ENCODE measurements around the gene CROCC2. TPM values are rescaled to one million over a fixed set of nuclear protein-coding genes. Genes with fewer than 3 reads are reported as not detected.

Gene CROCC2
- total RNA-seq, 6 experiments from 2014 or later: not detected

DNA sequence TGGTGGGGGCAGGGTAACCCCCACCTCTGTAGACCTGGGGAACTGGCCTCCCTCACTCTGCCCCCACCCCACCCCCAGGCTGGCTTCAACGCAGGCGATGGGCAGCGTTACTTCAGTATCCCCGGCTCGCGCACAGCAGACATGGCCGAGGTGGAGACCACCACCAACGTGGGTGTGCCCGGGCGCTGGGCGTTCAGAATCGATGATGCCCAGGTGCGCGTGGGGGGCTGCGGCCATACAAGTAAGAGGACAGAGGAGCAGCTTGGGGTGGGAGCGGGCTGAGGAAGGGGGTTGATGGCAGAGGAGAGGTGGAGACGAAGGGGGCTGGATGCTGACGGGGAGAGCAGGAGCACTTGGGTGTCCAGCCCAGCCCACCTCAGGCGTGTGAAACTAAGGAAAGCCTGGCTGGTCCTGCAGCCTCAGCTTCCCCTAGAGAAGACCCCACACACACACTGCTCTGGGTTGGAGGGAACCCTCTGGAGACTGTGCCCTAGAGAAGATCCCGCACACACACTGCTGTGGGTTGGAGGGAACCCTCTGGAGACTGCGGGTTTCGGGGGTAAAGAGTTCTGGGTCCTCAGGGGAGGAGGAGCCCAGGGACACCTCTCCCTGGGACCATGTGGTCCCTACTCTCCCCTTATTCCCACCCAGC lies 128.5 kb downstream of the CROCC2 start:
- Mint-ChIP-seq H3K27ac (no peak overlapping the region), H3K4me1 (ENCODE audit: low read depth) (no peaks in the 10 kb centered on the region), H3K27me3 (ENCODE audit: insufficient read depth) (peaks cover 4% of the 10 kb centered on the region), H3K36me3 (ENCODE audit: low read depth) (no peaks in the 10 kb centered on the region), H3K4me3 (no peak overlapping the region), H3K9me3 (no peaks in the 10 kb centered on the region)
- no peak for DNase-seq
- TF ChIP-seq, protein P1, sequence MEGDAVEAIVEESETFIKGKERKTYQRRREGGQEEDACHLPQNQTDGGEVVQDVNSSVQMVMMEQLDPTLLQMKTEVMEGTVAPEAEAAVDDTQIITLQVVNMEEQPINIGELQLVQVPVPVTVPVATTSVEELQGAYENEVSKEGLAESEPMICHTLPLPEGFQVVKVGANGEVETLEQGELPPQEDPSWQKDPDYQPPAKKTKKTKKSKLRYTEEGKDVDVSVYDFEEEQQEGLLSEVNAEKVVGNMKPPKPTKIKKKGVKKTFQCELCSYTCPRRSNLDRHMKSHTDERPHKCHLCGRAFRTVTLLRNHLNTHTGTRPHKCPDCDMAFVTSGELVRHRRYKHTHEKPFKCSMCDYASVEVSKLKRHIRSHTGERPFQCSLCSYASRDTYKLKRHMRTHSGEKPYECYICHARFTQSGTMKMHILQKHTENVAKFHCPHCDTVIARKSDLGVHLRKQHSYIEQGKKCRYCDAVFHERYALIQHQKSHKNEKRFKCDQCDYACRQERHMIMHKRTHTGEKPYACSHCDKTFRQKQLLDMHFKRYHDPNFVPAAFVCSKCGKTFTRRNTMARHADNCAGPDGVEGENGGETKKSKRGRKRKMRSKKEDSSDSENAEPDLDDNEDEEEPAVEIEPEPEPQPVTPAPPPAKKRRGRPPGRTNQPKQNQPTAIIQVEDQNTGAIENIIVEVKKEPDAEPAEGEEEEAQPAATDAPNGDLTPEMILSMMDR (IDR thresholded peaks at IDR 0.05): no peak

DNA sequence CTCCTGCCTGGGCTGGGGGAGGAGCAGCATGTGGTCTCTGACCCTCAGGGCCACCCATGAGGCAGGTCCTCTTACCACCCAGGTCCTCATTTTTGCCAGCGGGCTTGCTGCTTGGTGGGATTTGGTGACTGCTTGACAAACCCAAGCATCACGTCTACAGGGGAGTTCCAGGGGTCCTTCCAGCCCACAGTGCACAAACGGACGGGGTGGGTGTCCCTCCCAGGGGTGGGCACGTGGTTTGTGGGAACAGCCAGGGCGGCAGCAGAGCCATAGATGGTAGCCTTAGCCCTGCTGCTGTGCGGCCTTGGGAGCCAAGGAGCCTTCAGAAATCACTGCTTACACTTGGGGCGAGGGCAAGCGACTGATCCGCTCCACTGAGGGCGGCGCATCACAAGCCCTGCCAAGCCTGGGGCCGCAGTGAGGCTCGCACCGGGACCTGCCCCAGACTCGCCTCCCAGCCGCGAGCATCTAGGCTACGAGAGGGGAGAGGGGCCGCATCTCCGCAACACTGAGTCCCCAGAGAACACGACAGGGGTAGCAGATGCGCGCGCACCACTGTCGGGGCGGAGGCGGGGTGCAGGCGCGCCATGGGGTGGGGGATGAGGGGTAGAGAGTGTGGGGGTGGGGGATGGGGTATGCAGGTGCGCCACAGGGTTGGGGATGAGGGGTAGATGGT lies 129.1 kb downstream of the CROCC2 start:
- H3K36me3 Mint-ChIP-seq (ENCODE audit: low read depth): no peaks in the 10 kb centered on the region
- no peak overlapping the region for H3K4me3 Mint-ChIP-seq
- no peak for DNase-seq
- no peak overlapping the region for H3K27ac Mint-ChIP-seq
- TF ChIP-seq, protein P1 (IDR thresholded peaks at IDR 0.05): no peak
- peaks cover 4% of the 10 kb centered on the region for H3K27me3 Mint-ChIP-seq (ENCODE audit: insufficient read depth)
- H3K9me3 Mint-ChIP-seq: no peaks in the 10 kb centered on the region
- H3K4me1 Mint-ChIP-seq (ENCODE audit: low read depth): no peaks in the 10 kb centered on the region

DNA sequence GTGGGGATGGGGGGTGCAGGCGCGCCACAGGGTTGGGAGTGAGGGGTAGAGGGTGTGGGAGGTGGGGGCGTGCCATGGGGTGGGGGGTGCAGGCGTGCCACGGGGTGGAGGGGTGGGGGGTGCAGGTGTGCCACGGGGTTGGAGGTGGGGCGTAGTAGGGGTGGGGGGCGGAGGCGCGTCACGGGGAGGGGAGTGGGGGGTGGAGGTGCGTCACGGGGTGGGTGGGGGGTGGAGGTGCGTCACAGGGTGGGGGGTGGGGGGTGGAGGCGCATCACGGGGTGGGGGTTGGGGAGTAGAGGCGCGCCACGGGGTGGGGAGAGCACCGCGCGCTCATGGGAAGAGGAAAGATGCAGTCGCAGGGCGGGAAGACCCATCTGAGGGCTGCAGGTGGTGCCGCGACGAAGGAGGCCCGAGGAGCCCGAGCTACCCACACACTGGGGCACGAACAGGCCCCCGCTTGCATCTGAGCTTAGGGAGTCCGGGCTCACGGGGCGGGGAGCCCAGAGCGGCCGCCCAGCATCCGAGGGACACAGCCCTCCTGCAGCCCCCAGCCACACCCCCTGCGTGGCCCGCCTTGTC lies 129.8 kb downstream of the CROCC2 start:
- no peak overlapping the region for H3K27ac Mint-ChIP-seq
- no peaks in the 10 kb centered on the region for H3K9me3 Mint-ChIP-seq
- H3K4me1 Mint-ChIP-seq (ENCODE audit: low read depth): no peaks in the 10 kb centered on the region
- peaks cover 4% of the 10 kb centered on the region for H3K27me3 Mint-ChIP-seq (ENCODE audit: insufficient read depth)
- DNase-seq: no peak
- no peaks in the 10 kb centered on the region for H3K36me3 Mint-ChIP-seq (ENCODE audit: low read depth)
- no peak overlapping the region for H3K4me3 Mint-ChIP-seq
- TF ChIP-seq, protein P1 (IDR thresholded peaks at IDR 0.05): no peak

DNA sequence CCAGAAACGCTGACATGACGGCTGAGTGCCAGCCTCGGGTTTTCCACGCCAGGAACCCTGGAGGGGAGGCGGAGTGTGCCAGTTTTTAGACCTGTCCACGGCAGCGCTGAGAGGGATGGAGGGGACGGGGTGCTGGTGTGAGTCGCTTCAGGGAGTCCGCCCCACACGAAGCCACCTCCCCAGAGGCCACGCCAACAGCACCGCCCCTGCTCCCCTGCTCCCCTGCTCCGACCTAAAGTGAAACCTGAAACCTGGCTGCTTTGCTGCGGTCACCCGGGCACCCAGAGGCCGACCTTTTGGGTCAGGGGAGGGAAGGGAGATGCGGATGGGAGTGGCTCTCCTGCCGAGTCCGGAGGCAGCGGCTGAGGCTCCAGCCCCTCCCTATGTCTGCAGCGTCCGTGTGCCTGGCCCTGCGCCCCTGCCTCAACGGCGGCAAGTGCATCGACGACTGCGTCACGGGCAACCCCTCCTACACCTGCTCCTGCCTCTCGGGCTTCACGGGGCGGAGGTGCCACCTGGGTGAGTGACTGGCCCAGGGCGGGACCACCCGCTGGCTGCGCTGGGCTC lies 130.3 kb downstream of the CROCC2 start:
- H3K27me3 Mint-ChIP-seq (ENCODE audit: insufficient read depth): peaks cover 7% of the 10 kb centered on the region
- no peaks in the 10 kb centered on the region for H3K4me1 Mint-ChIP-seq (ENCODE audit: low read depth)
- no peak overlapping the region for H3K27ac Mint-ChIP-seq

DNA sequence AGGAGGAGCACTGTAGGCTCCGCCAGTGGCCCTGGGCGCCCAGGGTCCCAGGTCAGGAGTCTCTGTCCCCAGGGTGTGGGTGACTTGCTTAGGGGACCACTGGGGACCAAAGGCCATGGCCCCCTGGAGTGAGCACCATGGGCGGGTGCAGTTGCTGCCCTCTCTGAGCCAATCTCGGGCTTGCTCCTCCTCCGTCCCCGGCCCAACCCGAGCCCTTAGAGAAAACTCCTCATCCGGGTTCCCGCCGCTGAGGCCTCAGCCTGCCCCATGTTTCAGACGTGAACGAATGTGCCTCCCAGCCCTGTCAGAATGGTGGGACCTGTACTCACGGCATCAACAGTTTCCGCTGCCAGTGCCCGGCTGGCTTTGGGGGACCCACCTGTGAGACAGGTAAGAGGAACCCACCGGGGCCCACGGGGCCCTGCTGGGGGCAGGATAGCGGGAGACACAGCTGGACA lies 130.9 kb downstream of the CROCC2 start:
- H3K4me1 Mint-ChIP-seq (ENCODE audit: low read depth): no peaks in the 10 kb centered on the region

More for the DNA sequence above, 130.3 kb downstream of the CROCC2 start:
- TF ChIP-seq, protein P1 (IDR thresholded peaks at IDR 0.05): no peak
- no peak overlapping the region for H3K4me3 Mint-ChIP-seq
- H3K36me3 Mint-ChIP-seq (ENCODE audit: low read depth): no peaks in the 10 kb centered on the region
- no peak for DNase-seq
- no peaks in the 10 kb centered on the region for H3K9me3 Mint-ChIP-seq

More for the DNA sequence above, 130.9 kb downstream of the CROCC2 start:
- TF ChIP-seq, protein P1 (IDR thresholded peaks at IDR 0.05): no peak
- no peak for DNase-seq
- Mint-ChIP-seq H3K4me3 (no peak overlapping the region), H3K27ac (no peak overlapping the region), H3K36me3 (ENCODE audit: low read depth) (no peaks in the 10 kb centered on the region), H3K27me3 (ENCODE audit: insufficient read depth) (peaks cover 9% of the 10 kb centered on the region), H3K9me3 (no peaks in the 10 kb centered on the region)
